H1 (cell line): ENCODE data around the gene USP10. TPM values are rescaled to one million over a fixed set of nuclear protein-coding genes. Genes with fewer than 3 reads are reported as not detected.

ENCODE experiments used
- CTCF ChIA-PET: fragments of 300-600 bp; sonication (Branson Sonifier 250); formaldehyde crosslinking; loops from one replicate; lab custom pipeline; 2021; ENCODE audit not compliant: partially characterized antibody; lab: Charles Lee
- POLR2A ChIA-PET: fragments of 300-600 bp; sonication (Branson Sonifier 250); formaldehyde crosslinking; loops from one replicate; lab custom pipeline; 2021; ENCODE audit warnings: inconsistent platforms; ENCODE audit not compliant: partially characterized antibody; lab: Charles Lee
- DNase-seq, 2 experiments: peaks; one replicate each; pipeline versions ENCODE4 v3.0.0 to v3.0.0-alpha.2; 2010 to 2022; ENCODE audit warnings: low spot score in 2 of 2, low read depth in 1 of 2, mixed read lengths in 1 of 2
- FAIRE-seq: peaks from 2 replicates; lab custom pipeline; 2011; peaks lifted over from hg19 to GRCh38; lab: Jason Lieb, UNC
- H2AFZ ChIP-seq: 2 replicates; pipeline ENCODE4 v1.8.1; 2012; ENCODE audit warnings: low read length, inconsistent platforms
- H2AK5ac ChIP-seq: 2 replicates; pipeline ENCODE4 v1.6.1; 2013; ENCODE audit warnings: low read depth, low read length
- H2BK120ac ChIP-seq: replicated peaks from 2 replicates; pipeline ENCODE3; 2013; ENCODE audit warnings: low read depth, low read length, inconsistent platforms
- H2BK12ac ChIP-seq: 2 replicates; pipeline ENCODE4 v1.6.1; 2013; ENCODE audit warnings: low read depth, low read length
- H2BK15ac ChIP-seq: 2 replicates; pipeline ENCODE4 v1.6.1; 2013; ENCODE audit warnings: low read length
- H2BK20ac ChIP-seq: 2 replicates; pipeline ENCODE4 v1.6.1; 2013; ENCODE audit warnings: low read length
- H2BK5ac ChIP-seq: 2 replicates; pipeline ENCODE4 v1.6.1; 2013; ENCODE audit warnings: low read depth, low read length
- H3K14ac ChIP-seq: 2 replicates; pipeline ENCODE4 v1.6.1; 2013; ENCODE audit warnings: inconsistent platforms; ENCODE audit not compliant: insufficient read length
- H3K18ac ChIP-seq: 2 replicates; pipeline ENCODE4 v1.6.1; 2013; ENCODE audit warnings: low read length; ENCODE audit errors: extremely low read depth
- H3K23ac ChIP-seq: 2 replicates; pipeline ENCODE4 v1.6.1; 2013; ENCODE audit warnings: inconsistent platforms; ENCODE audit not compliant: insufficient read length
- H3K23me2 ChIP-seq: 2 replicates; pipeline ENCODE4 v1.6.1; 2013; ENCODE audit warnings: low read depth, low read length
- H3K27ac ChIP-seq: 2 replicates; pipeline ENCODE4 v1.6.1; 2011; ENCODE audit warnings: low read depth, low read length, inconsistent platforms
- H3K27me3 ChIP-seq, 4 experiments: replicated peaks in 1 of 4; 1 replicate in 1 of 4; 2 replicates in 3 of 4; pipeline versions ENCODE4 v1.6.1 to v1.8.1; 2011 to 2013; ENCODE audit warnings: low read length in 3 of 4, mild to moderate bottlenecking in 3 of 4, inconsistent platforms in 2 of 4, mixed read lengths in 2 of 4, moderate library complexity in 1 of 4; ENCODE audit not compliant: control insufficient read depth in 3 of 4, insufficient read depth in 3 of 4; ENCODE audit errors: extremely low read depth in 1 of 4
- H3K36me3 ChIP-seq, 4 experiments: 2 replicates each; pipeline versions ENCODE4 v1.6.1 to v1.8.1; 2011 to 2013; ENCODE audit warnings: mild to moderate bottlenecking in 4 of 4, low read length in 3 of 4, moderate library complexity in 2 of 4, control low read depth in 1 of 4, inconsistent platforms in 1 of 4; ENCODE audit not compliant: insufficient read depth in 4 of 4, control insufficient read depth in 2 of 4
- H3K4ac ChIP-seq: replicated peaks from 2 replicates; pipeline ENCODE3; 2013; ENCODE audit warnings: low read length, low read depth, mixed read lengths, inconsistent platforms; ENCODE audit not compliant: insufficient read length
- H3K4me1 ChIP-seq, 4 experiments: replicated peaks in 1 of 4; 1 replicate in 1 of 4; 2 replicates in 3 of 4; pipeline versions ENCODE4 v1.6.1 to v1.8.1; 2011 to 2013; ENCODE audit warnings: low read length in 3 of 4, inconsistent platforms in 2 of 4, mixed read lengths in 1 of 4; ENCODE audit not compliant: insufficient read depth in 4 of 4, control insufficient read depth in 3 of 4
- H3K4me2 ChIP-seq, 2 experiments: 2 replicates each; pipeline versions ENCODE4 v1.6.1 to v1.8.1; 2011 to 2013; ENCODE audit warnings: low read depth in 2 of 2, low read length in 2 of 2, control low read depth in 1 of 2, inconsistent platforms in 1 of 2, mild to moderate bottlenecking in 1 of 2; ENCODE audit not compliant: insufficient read depth in 1 of 2
- H3K4me3 ChIP-seq, 4 experiments: fragments of 200-600, 300-600 bp in 1 of 4; sonication (generic), shearing (Covaris generic), sonication (Bioruptor Twin) in 1 of 4; 2 replicates each; pipeline versions ENCODE4 v1.5.1 to v1.8.1; 2011 to 2016; ENCODE audit warnings: low read length in 4 of 4, low read depth in 3 of 4, control low read depth in 2 of 4, inconsistent platforms in 2 of 4, mild to moderate bottlenecking in 2 of 4, mixed read lengths in 1 of 4, moderate library complexity in 1 of 4; ENCODE audit not compliant: insufficient read depth in 2 of 4; ENCODE audit errors: extremely low read depth in 1 of 4
- H3K56ac ChIP-seq: replicated peaks from 2 replicates; pipeline ENCODE3; 2013; ENCODE audit warnings: low read depth, mild to moderate bottlenecking, mixed read lengths, low read length, inconsistent platforms; ENCODE audit not compliant: insufficient read length
- H3K79me1 ChIP-seq: 2 replicates; pipeline ENCODE4 v1.6.1; 2013; ENCODE audit warnings: low read depth, low read length, control low read depth
- H3K79me2 ChIP-seq, 2 experiments: 2 replicates each; pipeline versions ENCODE4 v1.6.1 to v1.8.1; 2012 to 2013; ENCODE audit warnings: low read length in 2 of 2, mild to moderate bottlenecking in 2 of 2, inconsistent platforms in 1 of 2; ENCODE audit not compliant: insufficient read depth in 2 of 2, control insufficient read depth in 1 of 2
- H3K9ac ChIP-seq, 4 experiments: replicated peaks in 1 of 4; 1 replicate in 1 of 4; 2 replicates in 3 of 4; pipeline versions ENCODE4 v1.6.1 to v1.8.1; 2011 to 2013; ENCODE audit warnings: low read depth in 3 of 4, low read length in 3 of 4, control low read depth in 2 of 4, mild to moderate bottlenecking in 2 of 4, moderate library complexity in 2 of 4, inconsistent platforms in 1 of 4; ENCODE audit errors: extremely low read depth in 1 of 4
- H3K9me3 ChIP-seq, 2 experiments: 2 replicates each; pipeline versions ENCODE4 v1.6.1 to v1.8.1; 2012 to 2013; ENCODE audit warnings: mild to moderate bottlenecking in 2 of 2, moderate library complexity in 2 of 2, control low read depth in 1 of 2, inconsistent platforms in 1 of 2, low read depth in 1 of 2, low read length in 1 of 2, mixed read lengths in 1 of 2; ENCODE audit not compliant: insufficient read depth in 2 of 2
- H4K20me1 ChIP-seq, 2 experiments: replicated peaks in 1 of 2; 2 replicates each; pipeline versions ENCODE3 to v1.8.1; 2011 to 2013; ENCODE audit warnings: inconsistent platforms in 2 of 2, low read length in 2 of 2, mild to moderate bottlenecking in 1 of 2; ENCODE audit not compliant: insufficient read depth in 2 of 2, control insufficient read depth in 1 of 2
- H4K5ac ChIP-seq: 2 replicates; pipeline ENCODE4 v1.6.1; 2013; ENCODE audit warnings: low read length, low read depth, mixed read lengths, inconsistent platforms; ENCODE audit not compliant: insufficient read length
- H4K8ac ChIP-seq: 2 replicates; pipeline ENCODE4 v1.8.0; 2013; ENCODE audit warnings: mild to moderate bottlenecking, moderate library complexity, low read length, inconsistent platforms; ENCODE audit not compliant: insufficient read depth; ENCODE audit errors: extremely low read depth
- H4K91ac ChIP-seq: replicated peaks from 2 replicates; pipeline ENCODE3; 2013; ENCODE audit warnings: low read length, mixed read lengths, inconsistent platforms; ENCODE audit not compliant: insufficient read length
- ATF2 ChIP-seq: IDR thresholded peaks from 2 replicates; pipeline ENCODE4 v1.6.1; 2012; ENCODE audit warnings: low read length, inconsistent platforms
- CBX5 ChIP-seq: fragments of 300-800, 300-1000 bp; sonication (generic); IDR thresholded peaks from 2 replicates; pipeline ENCODE4 v1.7.1; 2016; ENCODE audit warnings: antibody characterized with exemption, low read length, low read depth
- CEBPB ChIP-seq: IDR thresholded peaks from 2 replicates; pipeline ENCODE4 v1.6.1; 2012; ENCODE audit warnings: low read depth, low read length
- E2F6 ChIP-seq: IDR thresholded peaks from 2 replicates; pipeline ENCODE4 v1.6.1; 2012; ENCODE audit warnings: inconsistent platforms
- TBP ChIP-seq: IDR thresholded peaks from 2 replicates; pipeline ENCODE4 v1.6.1; 2011; ENCODE audit warnings: low read depth, low read length, improper control_type of control experiment
- WGBS, 2 experiments: shearing (Covaris generic) in 1 of 2; methylation state at CpG; one replicate each; pipeline versions ENCODE4 v1.1.6 to v1.1.7; 2013 to 2015; ENCODE audit warnings: low lambda C conversion rate in 2 of 2, mixed read lengths in 2 of 2, inconsistent platforms in 1 of 2, low coverage in 1 of 2, missing lambda C conversion rate in 1 of 2; ENCODE audit not compliant: insufficient replicate concordance in 2 of 2, insufficient coverage in 1 of 2, insufficient read length in 1 of 2; ENCODE audit errors: extremely low coverage in 1 of 2, missing lambda C conversion rate in 1 of 2; 5-methylcytosine and 5-hydroxymethylcytosine counted together
- polyA plus RNA-seq, 7 experiments: library from polyadenylated mRNA; depleted of rRNA in 3 of 7; stranded (reverse) in 5 of 7; unstranded in 2 of 7; fragments of >200 nt in 5 of 7; fragments of 200-250 nt in 2 of 7; gene quantifications; 1 replicate in 5 of 7; 2 replicates in 1 of 7; 4 replicates in 1 of 7; pipeline versions ENCODE4 v1.2.1 to v1.2.3, GENCODE V29; 2011 to 2013; ENCODE audit warnings: missing spikeins in 2 of 7, mixed read lengths in 2 of 7
- total RNA-seq: library from RNA; stranded (reverse); fragmentation: NEBNext Ultra II Directional; extraction: Animal tissue kit (Norgen Biotek cat#: 25700); gene quantifications from 2 replicates; pipeline ENCODE4 v1.2.1, GENCODE V29; 2021

The USP10 gene
- total and polyA plus RNA-seq, 2 of the 8 experiments (the other 6 are each of a cell fraction or from before 2014, with no cell fraction given), result 171 to 195 TPM

GRCh38 chr16:84650062-84650991 lies 49.5 kb upstream of the USP10 start:
- Histone ChIP-seq H2BK5ac (no peak overlapping the region), H3K9me3 (no peaks in the 10 kb centered on the region), H3K27me3 (peaks cover 0 to 13% (median 9%) of the 10 kb centered on the region in 4 experiments; a peak in 4 of 7 replicates), H2AK5ac (no peak overlapping the region), H3K14ac (no peak overlapping the region), H2BK20ac (no peak overlapping the region), H2AFZ (no peak overlapping the region), H3K36me3 (peaks cover 0 to 3% (median 0%) of the 10 kb centered on the region in 4 experiments; a peak in 3 of 8 replicates), H3K4ac (no peak overlapping the region), H3K23me2 (peaks cover 7% of the 10 kb centered on the region; the same call in 1 of the 2 replicates), H4K5ac (no peak overlapping the region), H3K18ac (no peak overlapping the region), H4K20me1 (peaks cover 2 to 6% of the 10 kb centered on the region in 2 experiments), H3K79me1 (no peaks in the 10 kb centered on the region), H4K8ac (no peak overlapping the region), H2BK12ac (no peak overlapping the region), H2BK15ac (no peak overlapping the region), H3K56ac (no peak overlapping the region), H2BK120ac (no peak overlapping the region), H3K79me2 (no peaks in the 10 kb centered on the region), H3K4me3 (no peak overlapping the region), H3K23ac (no peak overlapping the region), H4K91ac (no peak overlapping the region), H3K27ac (no peak overlapping the region), H3K9ac (no peak overlapping the region), H3K4me1 (peaks cover 0 to 4% (median 2%) of the 10 kb centered on the region in 4 experiments; a peak in 4 of 7 replicates), H3K4me2 (no peak overlapping the region; a peak in 1 of 4 replicates)
- DNase-seq (no peak), FAIRE-seq (no peak)
- WGBS, 2 experiments, result 93% methylated on average over 20 of the region's 20 CpGs; no CpG with 5 or more reads in 1 of the 2 experiments
- ChIA-PET POLR2A (no interaction called here), CTCF (interaction anchor here (0.6 to 1.7 kb wide), 5 partner anchors 13 to 75 kb away, joined by 3 to 9 read pairs (median 3); no protein-coding TSS in a partner anchor)
- TF ChIP-seq TBP (no peak), CEBPB (no peak), E2F6 (no peak), CBX5 (no peak), ATF2 (no peak)
